CMK (cell line): ENCODE results near the gene CLCN4.

ENCODE experiments used
- DNase-seq: peaks from one replicate; pipeline ENCODE4 v3.0.0-alpha.2; 2010; ENCODE audit warnings: low read depth

Gene CLCN4

DNA sequence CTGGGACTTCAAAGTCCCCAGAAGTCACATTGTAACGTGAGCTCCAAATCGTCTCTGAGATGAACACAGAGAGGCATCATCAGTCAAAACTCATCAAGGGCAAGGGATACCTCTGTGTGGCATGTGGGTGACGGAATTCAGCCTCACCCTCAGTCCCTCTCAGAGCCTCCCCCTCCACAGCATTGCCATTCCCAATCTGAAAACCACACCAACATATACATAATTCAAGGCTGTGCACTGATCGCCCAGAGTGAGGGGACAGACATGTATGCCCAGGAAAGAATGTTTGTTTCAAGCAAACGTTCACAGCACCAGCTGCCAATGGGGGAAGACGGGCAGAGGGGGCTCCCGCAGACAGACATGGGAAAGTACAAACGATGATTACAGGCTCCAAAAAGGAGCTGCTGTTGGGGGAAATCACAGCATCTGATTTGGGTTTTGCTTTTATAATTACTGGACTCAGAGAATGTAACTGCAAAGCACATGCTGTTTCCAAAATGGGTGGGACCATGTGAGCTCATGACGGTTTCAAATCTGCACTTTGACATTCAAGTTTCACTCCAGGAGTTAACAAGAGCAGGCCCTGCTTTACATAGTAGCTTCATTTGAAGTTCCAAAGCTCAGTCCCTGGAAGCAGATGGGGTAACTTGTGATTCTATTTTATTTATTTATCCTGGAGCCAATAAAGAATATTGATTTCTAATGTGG lies 88.3 kb downstream of the CLCN4 start:
- no peak for DNase-seq

DNA sequence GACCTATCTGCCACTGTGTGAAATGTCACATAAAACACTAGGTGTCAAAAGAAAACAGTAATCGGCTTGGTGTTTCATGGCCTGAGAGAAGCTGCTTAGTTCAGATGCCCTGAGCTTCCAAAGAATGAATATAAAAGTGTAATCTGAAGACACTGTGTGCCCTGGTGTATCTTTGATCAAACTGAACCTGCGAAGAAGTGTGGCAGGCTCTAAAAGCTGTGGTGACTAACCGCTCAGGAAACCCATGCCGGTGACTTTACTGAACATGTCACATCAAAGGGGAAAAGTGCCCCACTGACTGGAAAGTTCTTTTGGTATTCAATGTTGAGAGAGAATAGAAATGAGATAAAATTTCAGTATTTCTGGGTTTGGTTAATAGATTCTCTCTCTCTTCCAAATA lies 89.1 kb downstream of the CLCN4 start:
- DNase-seq, result no peak

- no peak for DNase-seq
Observed at GRCh38 chrX:10246297-10246696, 89.5 kb downstream of the CLCN4 start.

DNA sequence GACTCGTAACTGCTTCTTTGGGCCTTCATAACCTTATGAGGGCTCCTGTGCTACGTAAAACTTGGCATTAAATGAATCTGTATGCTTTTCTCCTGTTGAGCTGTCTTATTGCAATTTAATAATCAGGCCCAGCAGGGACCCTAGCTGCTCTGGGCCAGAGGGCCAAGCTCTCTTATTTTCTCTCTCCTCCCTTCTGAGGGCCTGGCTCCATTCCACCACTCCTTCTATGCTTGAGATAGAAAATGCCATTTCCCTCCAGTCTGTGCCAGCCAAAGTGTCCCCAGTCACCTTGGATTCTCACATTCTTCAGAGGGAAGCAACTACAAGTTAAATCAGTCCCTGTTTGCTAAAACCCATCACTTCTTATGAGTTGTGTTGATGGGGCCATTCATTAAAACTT lies 90.1 kb downstream of the CLCN4 start:
- DNase-seq, result no peak

DNA sequence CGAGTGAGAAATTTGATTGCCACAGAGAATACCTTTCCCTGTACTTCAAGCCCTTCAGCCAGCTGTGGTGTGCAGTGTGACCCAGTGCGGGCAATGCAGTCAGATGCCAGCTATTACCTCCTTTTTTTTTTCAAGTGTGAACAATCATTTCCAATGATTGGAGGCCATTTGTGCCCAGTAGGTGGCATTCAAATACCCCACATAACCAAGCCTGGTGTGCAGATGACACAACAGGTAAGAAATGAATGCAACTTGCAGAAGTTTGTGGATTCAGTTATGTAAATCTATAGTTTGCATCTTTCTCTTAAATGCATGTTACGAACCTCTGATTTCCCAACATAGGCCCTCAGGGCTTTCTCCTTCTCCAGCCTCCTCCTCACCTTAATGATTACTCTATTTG lies 98.0 kb downstream of the CLCN4 start:
- DNase-seq, result no peak

GRCh38 chrX:10259716-10260115 lies 102.9 kb downstream of the CLCN4 start:
- DNase-seq, result no peak

DNA sequence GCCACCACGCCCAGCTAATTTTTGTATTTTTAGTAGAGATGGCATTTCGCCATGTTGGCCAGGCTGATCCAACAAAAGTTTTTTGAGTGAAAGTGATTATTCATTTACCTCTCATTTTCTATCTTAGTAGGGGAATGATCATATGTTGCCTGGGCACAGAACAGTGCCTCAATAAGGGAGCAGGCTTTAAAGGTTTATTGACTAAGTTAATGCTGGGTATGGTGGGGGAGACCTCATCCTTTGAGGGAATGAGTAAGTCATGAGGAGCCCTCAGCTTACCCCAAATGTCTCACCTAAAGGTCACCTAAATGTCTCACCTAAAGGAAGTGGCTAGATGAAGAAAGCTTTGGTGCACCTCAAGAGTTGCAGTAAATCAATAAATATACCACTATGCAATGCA lies 109.0 kb downstream of the CLCN4 start:
- no peak for DNase-seq

DNA sequence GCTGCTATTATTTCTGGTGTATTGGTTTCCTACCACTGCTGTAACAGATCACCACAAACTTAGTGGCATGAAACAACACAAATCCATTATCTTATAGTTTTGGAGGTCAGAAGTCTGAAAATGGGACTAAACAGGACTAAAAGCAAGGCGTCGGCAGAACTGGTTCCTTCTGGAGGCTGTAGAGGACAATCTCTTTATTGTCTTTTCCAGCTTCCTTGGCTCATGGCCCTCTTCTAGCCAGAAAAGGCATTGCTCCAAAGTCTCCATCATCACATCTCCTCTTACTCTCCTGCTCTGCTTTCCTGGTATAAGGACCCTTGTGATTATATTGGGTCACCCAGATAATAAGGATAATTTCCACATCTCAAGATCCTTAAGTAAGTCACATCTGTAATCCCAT lies 121.9 kb downstream of the CLCN4 start:
- no peak for DNase-seq

DNA sequence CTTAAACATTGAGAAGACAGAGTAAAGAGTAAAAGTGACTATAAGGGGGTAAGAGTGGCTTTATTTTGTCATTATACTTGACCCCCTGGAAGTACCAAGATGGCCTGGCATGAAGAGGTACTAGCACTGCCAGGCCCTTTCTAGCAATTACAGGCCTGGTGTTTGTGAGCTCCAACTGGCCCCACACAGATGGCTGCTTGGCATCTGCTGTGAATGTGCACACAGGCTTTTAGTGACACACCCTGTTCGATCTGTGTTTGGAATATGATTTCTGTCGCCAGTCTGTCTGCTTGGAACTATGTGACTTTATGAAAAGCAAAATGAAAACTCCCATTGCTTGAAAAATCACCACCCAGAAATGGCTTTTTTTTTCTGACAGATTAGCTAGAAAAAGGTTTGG lies 123.3 kb downstream of the CLCN4 start:
- DNase-seq, result no peak

DNA sequence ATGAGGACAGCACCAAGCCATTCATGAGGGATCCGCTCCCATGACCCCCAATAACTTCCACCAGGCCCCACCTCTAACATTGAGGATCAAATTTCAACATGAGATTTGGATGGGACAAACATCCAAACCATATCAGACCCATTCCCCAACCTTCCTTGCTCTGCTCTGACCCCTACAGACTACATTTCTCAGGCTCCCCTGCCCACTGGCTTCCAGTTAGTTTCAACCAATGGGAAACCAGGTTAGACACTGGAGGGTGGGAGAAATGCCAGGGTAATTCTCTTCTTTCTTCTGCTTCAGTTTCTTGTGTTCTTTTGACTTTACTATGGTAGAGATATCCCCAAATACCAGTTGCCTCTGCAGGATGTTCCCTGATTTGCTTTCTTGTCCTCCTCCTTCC lies 125.7 kb downstream of the CLCN4 start:
- DNase-seq, result no peak

DNA sequence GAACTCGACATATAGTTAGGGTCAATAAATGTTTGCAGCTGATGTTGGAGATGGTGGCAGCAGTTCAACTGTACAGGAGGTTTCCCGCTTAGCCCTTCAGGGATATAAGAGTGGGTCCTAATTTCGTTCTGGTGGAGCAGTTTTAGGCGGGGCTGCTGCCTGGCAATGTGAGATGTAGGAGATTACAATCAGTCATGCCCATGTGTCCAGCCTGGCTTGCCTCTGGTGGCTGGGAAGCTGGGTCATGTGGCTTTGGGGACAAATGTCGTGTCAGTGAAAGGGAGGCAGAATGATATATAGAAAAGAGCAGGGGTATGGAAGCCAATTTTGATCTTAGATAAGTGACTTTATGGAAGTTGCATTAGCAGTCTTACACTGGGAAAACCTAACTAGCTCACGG lies 129.4 kb downstream of the CLCN4 start:
- no peak for DNase-seq
